Duodenal mucosa (tissue), 2 donors: ENCODE measurements around the gene PMPCB.
"Not testable (repeated sequence)": the region's sequence is repeated elsewhere in the genome, so short reads cannot be mapped to it uniquely, and the experiment has no call there.

Source experiments
- H3K27ac ChIP-seq: one replicate; pipeline ENCODE4 v1.7.0; 2013; ENCODE audit warnings: low read depth, low read length
- H3K27me3 ChIP-seq, 2 donors: one replicate each; pipeline ENCODE4 v1.7.0; 2013; ENCODE audit warnings: low read length in 2 of 2, control low read depth in 1 of 2; ENCODE audit not compliant: insufficient read depth in 2 of 2, control insufficient read depth in 1 of 2
- H3K36me3 ChIP-seq, 2 donors: one replicate each; pipeline ENCODE4 v1.7.0; 2013; ENCODE audit warnings: low read length in 2 of 2, control low read depth in 1 of 2; ENCODE audit not compliant: insufficient read depth in 2 of 2, control insufficient read depth in 1 of 2
- H3K4me1 ChIP-seq, 2 donors: one replicate each; pipeline ENCODE4 v1.7.0; 2013; ENCODE audit warnings: low read length in 2 of 2, control low read depth in 1 of 2; ENCODE audit not compliant: insufficient read depth in 2 of 2, control insufficient read depth in 1 of 2
- H3K4me3 ChIP-seq, 2 donors: one replicate each; pipeline ENCODE4 v1.7.0; 2013; ENCODE audit warnings: low read length in 2 of 2, low read depth in 1 of 2
- H3K9ac ChIP-seq, 2 donors: one replicate each; pipeline ENCODE4 v1.7.0; 2013; ENCODE audit warnings: low read length in 2 of 2, low read depth in 1 of 2
- H3K9me3 ChIP-seq, 2 donors: one replicate each; pipeline ENCODE4 v1.7.0; 2013; ENCODE audit warnings: low read length in 2 of 2, control low read depth in 1 of 2; ENCODE audit not compliant: control insufficient read depth in 1 of 2

Gene PMPCB

GRCh38 chr7:103282802-103283427, 14.3 kb upstream of the PMPCB start:
- H3K27ac ChIP-seq, H3K9ac ChIP-seq, H3K27me3 ChIP-seq: not testable (repeated sequence)

GRCh38 chr7:103292122-103292521, 5.1 kb upstream of the PMPCB start:
- H3K9me3 ChIP-seq: no peaks in the 10 kb centered on the region
- H3K36me3 ChIP-seq: no peaks in the 10 kb centered on the region
- no peak overlapping the region for H3K4me3 ChIP-seq

More at GRCh38 chr7:103282802-103283427, 14.3 kb upstream of the PMPCB start:
- not testable (repeated sequence) for H3K4me3 ChIP-seq, H3K9me3 ChIP-seq, H3K4me1 ChIP-seq, H3K36me3 ChIP-seq

GRCh38 chr7:103293526-103293925, 3.7 kb upstream of the PMPCB start:
- Histone ChIP-seq H3K9me3 (no peaks in the 10 kb centered on the region), H3K4me1 (peaks cover 2 to 11% of the 10 kb centered on the region in 2 donors), H3K36me3 (no peaks in the 10 kb centered on the region), H3K4me3 (no peak overlapping the region), H3K27me3 (no peaks in the 10 kb centered on the region), H3K27ac (no peak overlapping the region), H3K9ac (no peak overlapping the region)

More at GRCh38 chr7:103292122-103292521, 5.1 kb upstream of the PMPCB start:
- H3K27me3 ChIP-seq: no peaks in the 10 kb centered on the region
- peaks cover 0 to 4% of the 10 kb centered on the region in 2 donors for H3K4me1 ChIP-seq
- no peak overlapping the region for H3K9ac ChIP-seq
- H3K27ac ChIP-seq: no peak overlapping the region

- H3K36me3 ChIP-seq: peaks cover 5 to 30% of the 10 kb centered on the region in 2 donors
- H3K4me3 ChIP-seq: peak overlapping the region; percentile 75 to 90
- no peak overlapping the region for H3K27ac ChIP-seq
- no peaks in the 10 kb centered on the region for H3K9me3 ChIP-seq
- H3K27me3 ChIP-seq: no peaks in the 10 kb centered on the region
- peaks cover 5 to 17% of the 10 kb centered on the region in 2 donors for H3K4me1 ChIP-seq
- peak overlapping the region; percentile 66 to 73 for H3K9ac ChIP-seq
These were observed 573 bp downstream of the PMPCB start for GRCh38 chr7:103297837-103298179.

- Histone ChIP-seq H3K9me3 (no peaks in the 10 kb centered on the region), H3K4me3 (no peak overlapping the region), H3K27ac (no peak overlapping the region), H3K4me1 (peaks cover 5 to 17% of the 10 kb centered on the region in 2 donors), H3K36me3 (peaks cover 15 to 46% of the 10 kb centered on the region in 2 donors), H3K9ac (no peak overlapping the region), H3K27me3 (no peaks in the 10 kb centered on the region)
These were observed 2.4 kb downstream of the PMPCB start for GRCh38 chr7:103299660-103300059.

- peaks cover 19 to 55% of the 10 kb centered on the region in 2 donors for H3K36me3 ChIP-seq
- no peaks in the 10 kb centered on the region for H3K9me3 ChIP-seq
- H3K27me3 ChIP-seq: no peaks in the 10 kb centered on the region
- H3K4me3 ChIP-seq: no peak overlapping the region
- H3K4me1 ChIP-seq: peaks cover 5 to 17% of the 10 kb centered on the region in 2 donors
- H3K27ac ChIP-seq: no peak overlapping the region
- H3K9ac ChIP-seq: no peak overlapping the region
These were observed 4.2 kb downstream of the PMPCB start for GRCh38 chr7:103301441-103301840.

GRCh38 chr7:103307503-103308231, 10.4 kb downstream of the PMPCB start:
- Histone ChIP-seq H3K9me3 (no peaks in the 10 kb centered on the region), H3K36me3 (peaks cover 41 to 81% of the 10 kb centered on the region in 2 donors), H3K4me1 (no peaks in the 10 kb centered on the region), H3K9ac (no peak overlapping the region), H3K27ac (no peak overlapping the region), H3K27me3 (no peaks in the 10 kb centered on the region), H3K4me3 (no peak overlapping the region)

- Histone ChIP-seq H3K9me3 (no peaks in the 10 kb centered on the region), H3K36me3 (peaks cover 54 to 92% of the 10 kb centered on the region in 2 donors), H3K4me1 (no peaks in the 10 kb centered on the region), H3K9ac (no peak overlapping the region), H3K4me3 (no peak overlapping the region), H3K27ac (no peak overlapping the region), H3K27me3 (no peaks in the 10 kb centered on the region)
These were observed 17.6 kb downstream of the PMPCB start for GRCh38 chr7:103314852-103315251.

GRCh38 chr7:103316380-103316941, 19.2 kb downstream of the PMPCB start:
- Histone ChIP-seq H3K9ac (no peak overlapping the region), H3K4me1 (no peaks in the 10 kb centered on the region), H3K36me3 (peaks cover 43 to 90% of the 10 kb centered on the region in 2 donors), H3K4me3 (no peak overlapping the region), H3K9me3 (no peaks in the 10 kb centered on the region), H3K27me3 (no peaks in the 10 kb centered on the region), H3K27ac (no peak overlapping the region)

GRCh38 chr7:103317009-103317408, 19.8 kb downstream of the PMPCB start:
- Histone ChIP-seq H3K4me3 (no peak overlapping the region), H3K27ac (no peak overlapping the region), H3K4me1 (no peaks in the 10 kb centered on the region), H3K9ac (no peak overlapping the region), H3K36me3 (peaks cover 42 to 89% of the 10 kb centered on the region in 2 donors), H3K9me3 (no peaks in the 10 kb centered on the region), H3K27me3 (no peaks in the 10 kb centered on the region)
